GM12892 (cell line): ENCODE results near the gene STK11IP.

Experiments used
- POLR2A ChIP-seq: IDR thresholded peaks from 2 replicates; pipeline ENCODE4 v1.6.1; 2011; ENCODE audit warnings: low read depth, low read length, control low read depth
- POLR2AphosphoS5 ChIP-seq: IDR thresholded peaks from 2 replicates; pipeline ENCODE4 v1.6.1; 2011; ENCODE audit warnings: low read depth, low read length, control low read depth
- TAF1 ChIP-seq: IDR thresholded peaks from 2 replicates; pipeline ENCODE4 v1.6.1; 2011; ENCODE audit warnings: low read depth, mild to moderate bottlenecking, control low read depth, low read length, borderline replicate concordance

GRCh38 chr2:219554350-219554749 is 43.3 kb upstream of the STK11IP start:
- TF ChIP-seq POLR2A: no peak
- TF ChIP-seq POLR2AphosphoS5: no peak
- TF ChIP-seq TAF1: no peak
